Measurements from ENCODE around the gene TNFAIP8L1. TPM values are rescaled to one million over a fixed set of nuclear protein-coding genes. Genes with fewer than 3 reads are reported as not detected.

Gene TNFAIP8L1
- total RNA-seq, 1 donor from 2014 or later, result 4.2 TPM

DNA sequence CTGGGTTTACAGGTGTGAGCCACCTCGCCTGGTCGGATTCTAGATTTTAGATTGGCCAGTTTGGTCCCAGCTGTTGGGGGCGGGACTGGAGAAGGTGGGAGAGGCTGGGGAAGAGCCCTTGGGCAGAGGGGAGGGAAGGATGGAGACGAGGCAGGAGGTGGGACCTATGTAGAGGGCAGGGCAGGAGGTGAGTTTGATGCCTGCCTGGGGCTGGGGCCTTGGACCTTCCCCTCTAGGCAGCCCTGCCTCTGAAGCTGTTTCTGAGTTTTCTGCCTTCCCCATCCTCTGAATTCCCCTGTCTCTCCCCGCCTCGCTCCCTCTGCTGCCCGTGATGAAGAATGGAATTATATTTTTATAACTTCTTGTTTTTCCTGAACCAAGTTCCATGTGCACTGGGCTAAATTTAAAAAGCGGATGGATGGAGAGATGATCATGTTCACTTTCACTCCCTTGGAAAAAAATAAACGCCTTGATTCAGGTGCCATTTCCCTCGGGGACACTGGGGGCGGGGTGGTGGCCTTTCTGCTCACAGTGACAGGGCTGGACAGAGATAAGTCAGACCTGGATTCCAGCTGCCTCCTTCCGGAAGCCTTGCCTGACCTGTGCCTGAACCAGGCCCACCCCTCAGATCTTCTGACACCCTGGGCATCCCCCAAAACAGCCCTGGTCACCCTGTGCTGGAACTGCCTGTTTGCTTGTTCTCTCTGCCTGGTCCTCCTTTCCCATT lies 16.5 kb upstream of the TNFAIP8L1 start:
- no peak for DNase-seq (ENCODE audit: low spot score)
- TF ChIP-seq, protein P1, sequence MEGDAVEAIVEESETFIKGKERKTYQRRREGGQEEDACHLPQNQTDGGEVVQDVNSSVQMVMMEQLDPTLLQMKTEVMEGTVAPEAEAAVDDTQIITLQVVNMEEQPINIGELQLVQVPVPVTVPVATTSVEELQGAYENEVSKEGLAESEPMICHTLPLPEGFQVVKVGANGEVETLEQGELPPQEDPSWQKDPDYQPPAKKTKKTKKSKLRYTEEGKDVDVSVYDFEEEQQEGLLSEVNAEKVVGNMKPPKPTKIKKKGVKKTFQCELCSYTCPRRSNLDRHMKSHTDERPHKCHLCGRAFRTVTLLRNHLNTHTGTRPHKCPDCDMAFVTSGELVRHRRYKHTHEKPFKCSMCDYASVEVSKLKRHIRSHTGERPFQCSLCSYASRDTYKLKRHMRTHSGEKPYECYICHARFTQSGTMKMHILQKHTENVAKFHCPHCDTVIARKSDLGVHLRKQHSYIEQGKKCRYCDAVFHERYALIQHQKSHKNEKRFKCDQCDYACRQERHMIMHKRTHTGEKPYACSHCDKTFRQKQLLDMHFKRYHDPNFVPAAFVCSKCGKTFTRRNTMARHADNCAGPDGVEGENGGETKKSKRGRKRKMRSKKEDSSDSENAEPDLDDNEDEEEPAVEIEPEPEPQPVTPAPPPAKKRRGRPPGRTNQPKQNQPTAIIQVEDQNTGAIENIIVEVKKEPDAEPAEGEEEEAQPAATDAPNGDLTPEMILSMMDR (IDR thresholded peaks at IDR 0.05), result peak; percentile 61
- no peaks in the 10 kb centered on the region for H3K9me3 Mint-ChIP-seq (ENCODE audit: low read depth)

DNA sequence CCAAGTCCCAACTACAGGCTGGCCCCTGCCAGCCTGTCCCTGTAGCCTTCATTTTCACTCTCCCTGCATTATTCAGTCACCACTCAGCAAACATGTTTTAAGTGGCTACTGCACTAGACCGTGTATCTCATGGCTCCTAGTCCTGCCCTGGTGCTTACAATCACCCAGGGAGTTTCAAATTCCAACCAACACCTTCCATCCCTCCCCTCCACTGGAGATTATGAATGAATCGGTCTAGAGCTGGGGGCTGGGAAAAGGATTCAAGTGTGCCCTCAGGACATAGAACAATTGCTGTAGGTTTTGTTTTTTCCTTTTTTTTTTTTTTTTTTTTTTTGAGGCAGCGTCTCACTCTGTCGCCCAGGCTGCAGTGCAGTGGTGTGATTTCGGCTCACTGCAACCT lies 15.0 kb upstream of the TNFAIP8L1 start:
- H3K27ac Mint-ChIP-seq (ENCODE audit: unreplicated experiment), result no peak overlapping the region
- H3K4me3 Mint-ChIP-seq (ENCODE audit: unreplicated experiment), result no peak overlapping the region
- peaks cover 4% of the 10 kb centered on the region for H3K27me3 Mint-ChIP-seq (ENCODE audit: low read depth)
- TF ChIP-seq, protein P1 (IDR thresholded peaks at IDR 0.05), result no peak
- no peaks in the 10 kb centered on the region for H3K9me3 Mint-ChIP-seq (ENCODE audit: low read depth)
- H3K4me1 Mint-ChIP-seq (ENCODE audit: low read depth), result no peaks in the 10 kb centered on the region
- H3K36me3 Mint-ChIP-seq (ENCODE audit: low read depth), result no peaks in the 10 kb centered on the region
- no peak for DNase-seq (ENCODE audit: low spot score)

More for the DNA sequence above, 16.5 kb upstream of the TNFAIP8L1 start:
- Mint-ChIP-seq H3K4me1 (ENCODE audit: low read depth) (no peaks in the 10 kb centered on the region), H3K27ac (ENCODE audit: unreplicated experiment) (no peak overlapping the region), H3K4me3 (ENCODE audit: unreplicated experiment) (no peak overlapping the region), H3K36me3 (ENCODE audit: low read depth) (no peaks in the 10 kb centered on the region), H3K27me3 (ENCODE audit: low read depth) (peaks cover 9% of the 10 kb centered on the region)

DNA sequence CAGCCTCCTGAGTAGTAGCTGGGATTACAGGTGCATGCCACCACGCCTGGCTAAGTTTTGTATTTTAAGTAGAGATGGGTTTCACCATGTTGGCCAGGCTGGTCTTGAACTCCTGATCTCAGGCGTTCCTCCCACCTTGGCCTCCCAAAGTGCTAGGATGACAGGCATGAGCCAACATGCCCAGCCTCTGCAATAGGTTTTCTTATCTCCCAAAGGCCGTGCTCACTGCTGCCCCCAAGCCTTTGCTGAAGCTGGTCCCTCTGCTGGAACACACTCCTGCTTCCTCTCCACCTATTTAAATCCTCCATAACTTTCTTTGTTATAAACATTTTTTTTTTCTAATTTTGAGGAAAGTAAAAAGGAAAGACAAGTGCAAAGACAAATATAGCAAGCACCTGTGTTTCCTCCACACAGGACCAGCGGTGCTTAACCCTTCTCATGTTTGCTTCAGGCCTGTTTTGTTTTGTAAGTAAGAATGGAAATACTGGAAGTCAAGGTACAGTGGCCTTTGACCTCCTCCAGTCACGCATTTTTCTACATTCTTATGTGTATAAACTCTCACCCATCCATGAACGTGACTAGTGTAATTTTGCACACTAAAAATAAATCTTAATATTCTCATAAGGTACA lies 14.5 kb upstream of the TNFAIP8L1 start:
- Mint-ChIP-seq H3K27ac (ENCODE audit: unreplicated experiment) (no peak overlapping the region), H3K27me3 (ENCODE audit: low read depth) (peaks cover 4% of the 10 kb centered on the region), H3K4me3 (ENCODE audit: unreplicated experiment) (no peak overlapping the region), H3K36me3 (ENCODE audit: low read depth) (no peaks in the 10 kb centered on the region), H3K9me3 (ENCODE audit: low read depth) (no peaks in the 10 kb centered on the region), H3K4me1 (ENCODE audit: low read depth) (no peaks in the 10 kb centered on the region)
- TF ChIP-seq, protein P1 (IDR thresholded peaks at IDR 0.05), result peak; percentile 54
- DNase-seq (ENCODE audit: low spot score), result no peak

DNA sequence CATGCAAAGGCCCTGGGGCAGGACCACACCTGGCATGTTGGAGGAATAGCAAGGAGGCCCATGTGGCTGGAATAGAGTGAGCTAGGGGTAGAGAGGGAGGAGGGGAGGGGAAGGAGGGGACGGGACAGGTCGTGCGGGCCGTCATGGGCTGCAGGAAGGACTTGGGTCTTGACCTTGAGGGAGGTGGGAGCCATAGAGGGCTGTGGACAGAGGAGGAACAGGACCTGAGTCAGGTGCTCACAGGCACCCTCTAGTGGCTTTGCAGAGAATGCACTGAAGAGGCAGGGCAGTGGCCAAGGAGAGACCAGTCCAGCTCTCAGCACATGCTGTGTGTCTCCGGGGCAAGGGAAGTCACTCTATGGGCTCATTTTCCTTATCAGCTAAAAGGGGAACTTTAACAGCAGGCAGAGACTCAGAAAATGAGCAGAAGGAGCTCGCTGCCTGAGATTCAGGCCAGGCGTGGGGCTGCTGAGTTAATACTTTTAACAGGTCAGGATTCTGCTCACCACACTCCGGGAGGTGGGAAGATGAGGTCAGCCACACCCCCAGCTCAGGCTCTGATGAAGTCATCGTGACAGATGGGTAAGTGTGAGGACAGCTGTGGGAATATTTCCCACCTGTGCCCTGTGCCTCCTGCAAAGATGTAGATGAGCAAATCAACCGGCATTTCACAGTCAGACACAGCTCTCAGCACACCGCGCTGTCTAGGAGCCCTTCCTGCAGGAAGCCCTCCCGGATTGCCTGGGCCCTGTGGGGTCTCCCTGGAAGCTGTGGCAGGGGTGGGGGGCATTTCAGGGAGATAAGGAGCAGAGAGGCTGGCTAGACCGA lies 6.0 kb upstream of the TNFAIP8L1 start:
- Mint-ChIP-seq H3K9me3 (ENCODE audit: low read depth) (no peaks in the 10 kb centered on the region), H3K4me1 (ENCODE audit: low read depth) (peaks cover 20% of the 10 kb centered on the region), H3K27me3 (ENCODE audit: low read depth) (no peaks in the 10 kb centered on the region), H3K27ac (ENCODE audit: unreplicated experiment) (peak overlapping the region; percentile 99), H3K4me3 (ENCODE audit: unreplicated experiment) (no peak overlapping the region), H3K36me3 (ENCODE audit: low read depth) (no peaks in the 10 kb centered on the region)
- DNase-seq (ENCODE audit: low spot score), result no peak
- TF ChIP-seq, protein P1 (IDR thresholded peaks at IDR 0.05), result peak; percentile 86

DNA sequence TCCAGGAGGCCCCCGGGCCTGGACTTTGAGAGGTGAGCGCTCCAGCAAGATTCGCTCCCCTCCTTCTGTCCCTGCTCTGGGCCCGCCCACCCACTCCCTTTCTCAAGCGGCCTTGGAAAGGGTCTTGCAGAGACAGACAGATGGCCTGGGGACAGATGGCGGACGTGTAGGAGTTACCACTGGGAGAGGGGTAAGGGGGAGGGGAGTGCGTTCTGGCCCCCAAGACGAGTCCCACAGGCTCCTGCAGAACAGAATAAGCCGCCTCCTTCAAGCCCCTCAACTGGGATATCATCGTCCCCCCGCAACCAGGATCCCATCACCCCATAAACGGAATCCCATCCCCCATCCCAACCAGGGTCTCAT lies 3.6 kb upstream of the TNFAIP8L1 start:
- H3K27me3 Mint-ChIP-seq (ENCODE audit: low read depth), result no peaks in the 10 kb centered on the region
- TF ChIP-seq, protein P1 (IDR thresholded peaks at IDR 0.05), result no peak
- no peaks in the 10 kb centered on the region for H3K36me3 Mint-ChIP-seq (ENCODE audit: low read depth)
- H3K4me1 Mint-ChIP-seq (ENCODE audit: low read depth), result peaks cover 30% of the 10 kb centered on the region
- H3K9me3 Mint-ChIP-seq (ENCODE audit: low read depth), result no peaks in the 10 kb centered on the region
- no peak for DNase-seq (ENCODE audit: low spot score)
- peak overlapping the region; percentile 51 for H3K4me3 Mint-ChIP-seq (ENCODE audit: unreplicated experiment)
- peak overlapping the region; percentile 57 for H3K27ac Mint-ChIP-seq (ENCODE audit: unreplicated experiment)

Data from chondrocyte (in vitro differentiated cells).